Thymus (tissue), 14 donors: ENCODE results near the gene ZBTB8A. TPM values are rescaled to one million over a fixed set of nuclear protein-coding genes. Genes with fewer than 3 reads are reported as not detected.
A peak's percentile ranks its signal among the peaks of the same experiment; 100 is the strongest.

Experiments
- DNase-seq, 9 donors: peaks; one replicate each; pipeline ENCODE4 v3.0.0-alpha.2; 2013; ENCODE audit warnings: low spot score in 9 of 9, low read depth in 6 of 9, missing footprints in 1 of 9
- H3K27ac ChIP-seq, 2 donors: one replicate each; pipeline ENCODE4 v1.5.1; 2013; ENCODE audit warnings: control low read depth in 1 of 2, low read depth in 1 of 2, low read length in 1 of 2, mild to moderate bottlenecking in 1 of 2, moderate library complexity in 1 of 2
- H3K27me3 ChIP-seq, 2 donors: one replicate each; pipeline ENCODE4 v1.5.1; 2013; ENCODE audit warnings: low read length in 1 of 2; ENCODE audit not compliant: control insufficient read depth in 2 of 2, insufficient read depth in 1 of 2
- H3K36me3 ChIP-seq, 2 donors: one replicate each; pipeline ENCODE4 v1.5.1; 2013; ENCODE audit warnings: low read length in 1 of 2, mild to moderate bottlenecking in 1 of 2, moderate library complexity in 1 of 2; ENCODE audit not compliant: control insufficient read depth in 2 of 2, insufficient read depth in 2 of 2
- H3K4me1 ChIP-seq, 2 donors: one replicate each; pipeline ENCODE4 v1.5.1; 2013; ENCODE audit warnings: low read length in 2 of 2; ENCODE audit not compliant: control insufficient read depth in 2 of 2, insufficient read depth in 2 of 2
- H3K4me3 ChIP-seq, 2 donors: one replicate each; pipeline ENCODE4 v1.5.1; 2013; ENCODE audit warnings: low read length in 2 of 2, control low read depth in 1 of 2, mild to moderate bottlenecking in 1 of 2
- H3K9me3 ChIP-seq, 2 donors: one replicate each; pipeline ENCODE4 v1.5.1; 2013; ENCODE audit warnings: low read length in 1 of 2, mild to moderate bottlenecking in 1 of 2; ENCODE audit not compliant: control insufficient read depth in 2 of 2, insufficient read depth in 1 of 2
- WGBS: extraction: QIAGEN DNeasy Blood & Tissue Kit; methylation state at CpG from one replicate; pipeline ENCODE4 v1.1.7; 2013; 5-methylcytosine and 5-hydroxymethylcytosine counted together
- long read RNA-seq, 10 donors: transcript quantifications; one replicate each; lab custom pipeline, GENCODE V29; 2026
- polyA plus RNA-seq: library from polyadenylated mRNA; stranded (reverse); fragments of 200-250 nt; gene quantifications from one replicate; pipeline ENCODE4 v1.2.3, GENCODE V29; 2013
- total RNA-seq: library from RNA; stranded (reverse); fragments of 120-200 nt; gene quantifications from one replicate; pipeline ENCODE4 v1.2.4, GENCODE V29; 2013
- donor health status: healthy.

ZBTB8A gene
- total RNA-seq (2.2 TPM), polyA plus RNA-seq (2.1 TPM)
- long read RNA-seq, donor 1, partial matches to known transcripts: 0 of 1 reads
- long read RNA-seq, donor 1, other reads (novel, unspliced or antisense): 0 of 1 reads
- long read RNA-seq, donor 2, full-length matches to known transcripts: 2 of 2 reads
- long read RNA-seq, donor 2, partial matches to known transcripts: 0 of 2 reads
- long read RNA-seq, donor 2, other reads (novel, unspliced or antisense): 0 of 2 reads
- long read RNA-seq, donor 3, partial matches to known transcripts: 0 of 1 reads
- long read RNA-seq, donor 3, other reads (novel, unspliced or antisense): 0 of 1 reads
- long read RNA-seq, donor 4, partial matches to known transcripts: 0 of 14 reads
- long read RNA-seq, donor 4, other reads (novel, unspliced or antisense): 14 of 14 reads
- long read RNA-seq, donor 5, partial matches to known transcripts: 0 of 99 reads
- long read RNA-seq, donor 5, other reads (novel, unspliced or antisense): 99 of 99 reads
- long read RNA-seq, donor 6, full-length matches to known transcripts: 1 of 1 reads
- long read RNA-seq, donor 6, partial matches to known transcripts: 0 of 1 reads
- long read RNA-seq, donor 6, other reads (novel, unspliced or antisense): 0 of 1 reads
- long read RNA-seq, donor 7: 0 reads
- long read RNA-seq, donor 8: 0 reads
- long read RNA-seq, donor 9, full-length matches to known transcripts: 1 of 1 reads
- long read RNA-seq, donor 9, partial matches to known transcripts: 0 of 1 reads
- long read RNA-seq, donor 9, other reads (novel, unspliced or antisense): 0 of 1 reads
- long read RNA-seq, donor 10: 0 reads

GRCh38 chr1:32538887-32539583, at the start of gene ZBTB8A:
Gene ZBTB8A (plus strand): TSS chr1:32539427. CDS start chr1:32592932, 53,505 bp downstream.
- Histone ChIP-seq H3K9me3 (no peaks in the 10 kb centered on the region), H3K27me3 (peaks cover 3 to 28% of the 10 kb centered on the region in 2 donors), H3K36me3 (no peaks in the 10 kb centered on the region), H3K27ac (peak within 1 kb of the TSS in 1 of 2 donors; percentile 52), H3K4me1 (peaks cover 12 to 13% of the 10 kb centered on the region in 2 donors), H3K4me3 (peak within 1 kb of the TSS; percentile 43 to 69)
- WGBS: under 1% methylated on average over 33 of the region's 33 CpGs
- peak in 2 of 9 donors; percentile 27 to 52 for DNase-seq

GRCh38 chr1:32489774-32490454, 49.3 kb upstream of the ZBTB8A start:
- H3K4me3 ChIP-seq: no peak overlapping the region
- no peaks in the 10 kb centered on the region for H3K27me3 ChIP-seq
- H3K27ac ChIP-seq: no peak overlapping the region
- H3K9me3 ChIP-seq: no peaks in the 10 kb centered on the region
- H3K36me3 ChIP-seq: no peaks in the 10 kb centered on the region
- no peak for DNase-seq
- WGBS: 96% methylated on average over 3 of the region's 3 CpGs
- no peaks in the 10 kb centered on the region for H3K4me1 ChIP-seq

GRCh38 chr1:32491386-32491785, 47.8 kb upstream of the ZBTB8A start:
- no peaks in the 10 kb centered on the region for H3K4me1 ChIP-seq
- no peak overlapping the region for H3K27ac ChIP-seq
- no peaks in the 10 kb centered on the region for H3K36me3 ChIP-seq
- 97% methylated on average over 2 of the region's 2 CpGs for WGBS
- no peaks in the 10 kb centered on the region for H3K27me3 ChIP-seq
- H3K9me3 ChIP-seq: no peaks in the 10 kb centered on the region
- no peak overlapping the region for H3K4me3 ChIP-seq
- DNase-seq: no peak

DNA sequence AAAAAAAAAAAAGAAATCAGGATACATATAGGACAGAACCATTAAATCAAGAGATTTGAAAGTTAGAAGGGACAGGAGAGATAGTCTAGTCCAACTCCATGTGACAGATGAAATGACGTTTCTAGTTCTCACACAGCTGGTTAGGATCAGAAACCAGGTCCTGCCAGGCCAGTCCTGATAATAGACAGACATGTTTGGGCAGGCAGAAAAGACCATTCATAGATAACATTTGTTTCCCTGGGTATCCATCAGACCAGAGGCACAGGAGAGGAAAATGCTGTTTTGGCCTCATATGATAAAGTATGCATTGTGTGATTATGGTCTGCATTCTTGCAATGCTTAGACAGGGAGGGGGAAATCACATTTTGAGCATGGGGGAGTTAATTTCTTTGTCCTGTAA, 45.0 kb upstream of the ZBTB8A start:
- WGBS: 92% methylated on average over 1 of the region's 1 CpG
- Histone ChIP-seq H3K4me1 (no peaks in the 10 kb centered on the region), H3K36me3 (no peaks in the 10 kb centered on the region), H3K9me3 (no peaks in the 10 kb centered on the region), H3K27me3 (peaks cover 0 to 7% of the 10 kb centered on the region in 2 donors), H3K27ac (no peak overlapping the region), H3K4me3 (no peak overlapping the region)
- no peak for DNase-seq

DNA sequence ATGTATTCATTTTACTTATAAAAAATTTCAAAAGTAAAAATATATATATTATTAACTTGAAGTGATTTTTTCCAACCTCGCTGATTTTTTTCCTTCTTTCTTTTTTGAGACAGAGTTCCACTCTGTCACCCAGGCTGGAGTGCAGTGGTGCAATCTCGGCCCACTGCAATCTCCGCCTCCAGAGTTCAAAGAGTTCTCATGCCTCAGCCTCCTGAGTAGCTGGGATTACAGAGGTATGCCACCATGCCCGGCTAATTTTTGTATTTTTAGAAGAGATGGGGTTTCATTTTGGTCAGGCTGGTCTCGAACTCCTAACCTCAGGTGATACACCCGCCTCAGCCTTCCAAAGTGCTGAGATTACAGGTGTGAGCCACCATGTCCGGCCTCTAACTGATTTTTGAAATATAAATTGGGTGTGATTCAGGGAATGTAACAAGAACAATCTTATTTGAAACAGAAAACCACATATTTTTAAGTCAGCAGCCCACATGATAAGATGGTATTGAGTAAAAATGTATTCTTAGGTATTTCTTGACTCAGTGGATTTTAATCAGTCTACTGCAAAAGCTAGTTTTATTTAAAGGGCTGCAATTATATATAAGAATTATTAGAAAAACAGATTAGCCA, 44.4 kb upstream of the ZBTB8A start:
- Histone ChIP-seq H3K9me3 (no peaks in the 10 kb centered on the region), H3K4me3 (no peak overlapping the region), H3K4me1 (peaks cover 0 to under 1% of the 10 kb centered on the region in 2 donors), H3K27me3 (peaks cover 3 to 11% of the 10 kb centered on the region in 2 donors), H3K27ac (no peak overlapping the region), H3K36me3 (no peaks in the 10 kb centered on the region)
- no peak for DNase-seq
- 94% methylated on average over 7 of the region's 7 CpGs for WGBS

DNA sequence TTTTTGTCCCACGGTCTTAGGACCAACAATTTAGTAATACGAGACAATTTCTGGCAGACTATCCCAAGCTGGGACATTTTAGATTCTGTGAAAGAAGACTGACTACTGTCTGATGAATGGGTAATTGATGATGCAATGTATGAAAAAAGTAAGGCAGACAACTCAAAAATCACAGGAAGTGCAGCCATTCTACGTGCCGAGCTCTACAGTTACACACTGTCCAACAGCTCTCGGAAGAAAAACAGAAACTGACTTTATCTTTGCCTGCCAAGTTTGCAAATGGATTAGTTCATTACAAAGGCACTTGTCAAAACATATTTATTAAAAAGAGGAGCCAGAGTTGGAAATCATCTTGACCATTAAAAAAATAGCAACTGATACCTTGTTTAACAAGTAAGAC, 43.1 kb upstream of the ZBTB8A start:
- Histone ChIP-seq H3K4me3 (no peak overlapping the region), H3K9me3 (no peaks in the 10 kb centered on the region), H3K36me3 (no peaks in the 10 kb centered on the region), H3K4me1 (peaks cover 5 to 6% of the 10 kb centered on the region in 2 donors), H3K27ac (peak overlapping the region in 1 of 2 donors; percentile 5), H3K27me3 (peaks cover 10 to 20% of the 10 kb centered on the region in 2 donors)
- WGBS: 87% methylated on average over 5 of the region's 5 CpGs
- peak in 1 of 9 donors; percentile 26 for DNase-seq

GRCh38 chr1:32498751-32499150, 40.5 kb upstream of the ZBTB8A start:
- Histone ChIP-seq H3K36me3 (no peaks in the 10 kb centered on the region), H3K9me3 (no peaks in the 10 kb centered on the region), H3K4me1 (peaks cover 5 to 6% of the 10 kb centered on the region in 2 donors), H3K4me3 (no peak overlapping the region), H3K27ac (no peak overlapping the region), H3K27me3 (peaks cover 10 to 31% of the 10 kb centered on the region in 2 donors)
- WGBS: 95% methylated on average over 8 of the region's 8 CpGs
- no peak for DNase-seq
